Measurements from ENCODE around the gene PKN1. TPM values are rescaled to one million over a fixed set of nuclear protein-coding genes. Genes with fewer than 3 reads are reported as not detected.
A peak's percentile ranks its signal among the peaks of the same experiment; 100 is the strongest.

The PKN1 gene
- total and polyA plus RNA-seq, 2 of the 4 experiments (the other 2 are of a cell fraction), result 39.1 to 41.4 TPM

GRCh38 chr19:14407605-14408484 is 25.3 kb upstream of the PKN1 start:
- Histone ChIP-seq H3K18ac (ENCODE audit: low read depth, low read length) (no peak overlapping the region), H3K4me2 (ENCODE audit: low read depth, low read length) (no peak overlapping the region), H3K56ac (ENCODE audit: extremely low read depth, insufficient read depth, low read length) (no peak overlapping the region), H2BK120ac (ENCODE audit: low read depth, low read length) (no peak overlapping the region), H3K9ac (ENCODE audit: low read depth, low read length) (no peak overlapping the region), H4K20me1 (ENCODE audit: insufficient read depth, low read length) (peaks cover 44% of the 10 kb centered on the region), H2AFZ (replicated peaks; ENCODE audit: low read length, poor library complexity) (no peak overlapping the region), H2AK5ac (ENCODE audit: low read depth, low read length) (no peak overlapping the region), H3K79me1 (ENCODE audit: low read depth in 1 of 2, low read length in 2 of 2) (peaks cover 0 to 31% of the 10 kb centered on the region in 2 experiments; a peak in 3 of 4 replicates), H2AK9ac (replicated peaks; ENCODE audit: low read depth, low read length, poor library complexity) (peak overlapping the region; percentile 35), H3K27ac (ENCODE audit: insufficient read depth, low read length) (no peak overlapping the region), H3K9me3 (ENCODE audit: control insufficient read depth, insufficient read depth, low read length) (no peaks in the 10 kb centered on the region), H3K4ac (ENCODE audit: low read depth, low read length) (no peak overlapping the region), H3K14ac (replicated peaks; ENCODE audit: low read depth, low read length) (no peak overlapping the region), H2BK5ac (ENCODE audit: low read depth, low read length, poor library complexity, severe bottlenecking) (no peak overlapping the region), H3K23ac (ENCODE audit: low read depth, low read length) (no peak overlapping the region), H3K9me1 (ENCODE audit: insufficient read depth, low read length) (peaks cover 3% of the 10 kb centered on the region; the same call in 1 of the 2 replicates), H3K4me3 (ENCODE audit: insufficient read depth, low read depth, low read length) (no peak overlapping the region), H3K4me1 (ENCODE audit: control insufficient read depth, insufficient read depth, low read length) (no peaks in the 10 kb centered on the region), H4K8ac (ENCODE audit: low read depth in 2 of 2, low read length in 2 of 2) (no peak overlapping the region), H4K5ac (ENCODE audit: low read depth, low read length) (no peak overlapping the region), H2BK15ac (ENCODE audit: low read depth, low read length) (no peak overlapping the region), H3K27me3 (ENCODE audit: control insufficient read depth, insufficient read depth, low read length) (no peaks in the 10 kb centered on the region), H3K36me3 (ENCODE audit: control insufficient read depth, insufficient read depth, low read length) (peaks cover 59% of the 10 kb centered on the region), H2BK20ac (ENCODE audit: low read depth, low read length) (no peak overlapping the region), H4K91ac (ENCODE audit: insufficient read depth, low read depth, low read length) (no peak overlapping the region)
- ChIA-PET POLR2A (ENCODE audit: unreplicated experiment) (no interaction called here), CTCF (no interaction called here)
- in situ Hi-C loops (cut with MboI; ENCODE audit: low sequenced_read_pairs) (no loop called here), intact Hi-C loops (cut with micrococcal nuclease) (loop anchor here (2.0 kb wide), 1 partner anchor 259 kb away; no protein-coding TSS in a partner anchor), dilution Hi-C loops (cut with HindIII; ENCODE audit: low sequenced_read_pairs, unreplicated experiment) (no loop called here)
- DNase-seq, result no peak
- no peak for ATAC-seq (ENCODE audit: low read depth)
- WGBS, 2 experiments (ENCODE audit: extremely low coverage in 2 of 2, insufficient read length in 1 of 2), result 70% methylated on average over 2 of the region's 20 CpGs; no CpG with 5 or more reads in 1 of the 2 experiments
- TF ChIP-seq RCOR1 (IDR thresholded peaks at IDR 0.05; ENCODE audit: insufficient replicate concordance, low read length), result no peak
- BruUV-seq (replicated peaks), result no TSS peak

Measured in IMR-90 (cell line).